Transverse colon (tissue), 4 donors: ENCODE data around the gene LTBP2. TPM values are rescaled to one million over a fixed set of nuclear protein-coding genes. Genes with fewer than 3 reads are reported as not detected.

ENCODE experiments used
- DNase-seq: peaks from one replicate; pipeline ENCODE4 v3.0.0-alpha.2; 2019
- H3K27ac ChIP-seq, 4 donors: fragments of 200-600 bp; sonication (generic); 2 replicates each; pipeline ENCODE4 v1.5.1; 2016 to 2018; ENCODE audit warnings: inconsistent platforms in 4 of 4
- H3K27me3 ChIP-seq: fragments of 200-600 bp; sonication (generic); 2 replicates; pipeline ENCODE4 v1.5.1; 2017; ENCODE audit warnings: inconsistent platforms
- H3K36me3 ChIP-seq, 4 donors: fragments of 200-600 bp; sonication (generic); 2 replicates each; pipeline ENCODE4 v1.5.1; 2017 to 2019; ENCODE audit warnings: inconsistent platforms in 4 of 4
- H3K4me1 ChIP-seq, 4 donors: fragments of 200-600 bp; sonication (generic); 2 replicates each; pipeline ENCODE4 v1.5.1; 2017 to 2020; ENCODE audit warnings: inconsistent platforms in 4 of 4
- H3K4me3 ChIP-seq, 4 donors: fragments of 200-600 bp; sonication (generic); 1 replicate in 1 of 4; 2 replicates in 3 of 4; pipeline versions ENCODE4 v1.5.1 to v1.6.1; 2017 to 2019; ENCODE audit warnings: inconsistent platforms in 4 of 4
- H3K9me3 ChIP-seq, 2 donors: fragments of 200-600 bp; sonication (generic); 2 replicates each; pipeline ENCODE4 v1.5.1; 2017 to 2019; ENCODE audit warnings: inconsistent platforms in 2 of 2
- CTCF ChIP-seq, 5 experiments: fragments of 200-600 bp in 3 of 5; fragments of 450-650 bp in 2 of 5; sonication (generic) in 3 of 5; IDR thresholded peaks; 1 replicate in 2 of 5; 2 replicates in 3 of 5; pipeline ENCODE4 v1.5.1; 2016 to 2017; ENCODE audit warnings: antibody characterized with exemption in 5 of 5, inconsistent platforms in 3 of 5, mild to moderate bottlenecking in 2 of 5, moderate library complexity in 1 of 5
- EP300 ChIP-seq: sonication (generic); formaldehyde crosslinking; IDR thresholded peaks from one replicate; pipeline ENCODE4 v1.6.1; 2017; ENCODE audit warnings: antibody characterized with exemption, low read depth
- POLR2A ChIP-seq: fragments of 450-650 bp; IDR thresholded peaks from one replicate; pipeline ENCODE4 v1.6.1; 2016; ENCODE audit warnings: antibody characterized with exemption, mild to moderate bottlenecking, moderate library complexity
- POLR2AphosphoS5 ChIP-seq, 3 donors: sonication (generic); formaldehyde crosslinking; IDR thresholded peaks; one replicate each; pipeline ENCODE4 v1.6.1; 2016; ENCODE audit warnings: antibody characterized with exemption in 3 of 3
- WGBS, 2 donors: methylation state at CpG; one replicate each; pipeline ENCODE4 v1.1.5; 2018; ENCODE audit warnings: low coverage in 1 of 2; 5-methylcytosine and 5-hydroxymethylcytosine counted together
- in situ Hi-C, 4 donors: fragments of 200-750 bp; cut with MboI; loops; one replicate each; pipeline versions ENCODE4 v1.15.0 to v1.15.1; 2017; ENCODE audit warnings: low sequenced_read_pairs in 3 of 4, low pct_ligation_motif_present in 1 of 4, low pct_unique_long_range_greater_than_20kb in 1 of 4
- intact Hi-C: fragments of 100-400 bp; cut with DNase I; formaldehyde crosslinking; loops from one replicate; pipeline ENCODE4 v1.15.1; 2023; ENCODE audit warnings: low total_unique reads
- total RNA-seq, 4 donors: library from RNA; depleted of rRNA; stranded (reverse); fragments of >200 nt; gene quantifications; one replicate each; pipeline ENCODE4 v1.1.0, GENCODE V29; 2016

Gene LTBP2
- total RNA-seq, 4 donors from 2014 or later, result 9.7 to 15.3 (median 11.9) TPM

- Histone ChIP-seq H3K36me3 (peaks cover 0 to 48% (median 22%) of the 10 kb centered on the region in 4 donors), H3K4me1 (peaks cover 0 to 11% (median 0%) of the 10 kb centered on the region in 4 donors), H3K9me3 (no peaks in the 10 kb centered on the region), H3K27me3 (no peaks in the 10 kb centered on the region), H3K4me3 (no peak overlapping the region), H3K27ac (no peak overlapping the region)
- intact Hi-C loops (no loop called here), in situ Hi-C loops (no loop called here)
- TF ChIP-seq EP300, result no peak
- no peak for TF ChIP-seq POLR2A
- DNase-seq, result no peak
Observed at GRCh38 chr14:74483321-74483720, 128.7 kb downstream of the LTBP2 start.

- 90 to 93% methylated on average over 3 of the region's 3 CpGs for WGBS, 2 donors
Observed at GRCh38 chr14:74482571-74482970, 129.5 kb downstream of the LTBP2 start.

GRCh38 chr14:74480046-74480445 is 132.0 kb downstream of the LTBP2 start:
- no peaks in the 10 kb centered on the region for H3K27me3 ChIP-seq
- intact Hi-C loops, result no loop called here
- WGBS, 2 donors, result 85 to 88% methylated on average over 3 to 4 of the region's 4 CpGs
- TF ChIP-seq EP300 (no peak), POLR2A (no peak), CTCF (IDR thresholded peaks at IDR 0.05) (no peak), POLR2AphosphoS5 (IDR thresholded peaks at IDR 0.05) (no peak)
- in situ Hi-C loops, result no loop called here
- H3K27ac ChIP-seq, result no peak overlapping the region
- H3K9me3 ChIP-seq, result no peaks in the 10 kb centered on the region
- H3K36me3 ChIP-seq, result peaks cover 0 to 53% (median 22%) of the 10 kb centered on the region in 4 donors
- H3K4me3 ChIP-seq, result no peak overlapping the region
- DNase-seq, result no peak
- H3K4me1 ChIP-seq, result no peaks in the 10 kb centered on the region

More at GRCh38 chr14:74482571-74482970, 129.5 kb downstream of the LTBP2 start:
- peaks cover 0 to 8% (median 0%) of the 10 kb centered on the region in 4 donors for H3K4me1 ChIP-seq
- peaks cover 0 to 53% (median 22%) of the 10 kb centered on the region in 4 donors for H3K36me3 ChIP-seq
- in situ Hi-C loops, result no loop called here
- intact Hi-C loops, result no loop called here
- TF ChIP-seq POLR2A, result no peak
- TF ChIP-seq EP300, result no peak
- no peak for TF ChIP-seq POLR2AphosphoS5 (IDR thresholded peaks at IDR 0.05)
- TF ChIP-seq CTCF (IDR thresholded peaks at IDR 0.05), result no peak
- no peak for DNase-seq
- no peak overlapping the region for H3K27ac ChIP-seq
- no peaks in the 10 kb centered on the region for H3K9me3 ChIP-seq
- H3K4me3 ChIP-seq, result no peak overlapping the region
- no peaks in the 10 kb centered on the region for H3K27me3 ChIP-seq

- DNase-seq, result no peak
- no peak overlapping the region for H3K4me3 ChIP-seq
- 100% methylated on average over 2 of the region's 2 CpGs; no CpG with 5 or more reads in 1 of the 2 donors for WGBS, 2 donors
- no peaks in the 10 kb centered on the region for H3K9me3 ChIP-seq
- intact Hi-C loops, result loop anchor here (10.0 kb wide), 1 partner anchor 114 kb away; no protein-coding TSS in a partner anchor
- peaks cover 0 to 48% (median 18%) of the 10 kb centered on the region in 4 donors for H3K36me3 ChIP-seq
- TF ChIP-seq CTCF (IDR thresholded peaks at IDR 0.05) (peak; percentile 42 to 61 (median 49)), POLR2A (no peak)
- H3K27ac ChIP-seq, result no peak overlapping the region
- in situ Hi-C loops, result loop anchor here in 2 of 4 donors (10.0 kb wide), 1 partner anchor 114 kb away; no protein-coding TSS in a partner anchor
- H3K4me1 ChIP-seq, result no peaks in the 10 kb centered on the region
- H3K27me3 ChIP-seq, result no peaks in the 10 kb centered on the region
Observed at GRCh38 chr14:74478996-74479635, 132.9 kb downstream of the LTBP2 start.
